LNCaP clone FGC (cell line): ENCODE measurements around the gene TTC23.

Experiments
- DNase-seq: peaks from one replicate; pipeline ENCODE4 v3.0.0-alpha.2; 2011; ENCODE audit warnings: low read depth
- H3K4me3 ChIP-seq: 2 replicates; pipeline ENCODE4 v1.5.1; 2011; ENCODE audit warnings: mild to moderate bottlenecking, low read depth, low read length, control low read depth
- CTCF ChIP-seq: IDR thresholded peaks from 2 replicates; pipeline ENCODE4 v1.5.1; 2012; ENCODE audit warnings: mild to moderate bottlenecking; ENCODE audit not compliant: control insufficient read depth, insufficient read depth; ENCODE audit errors: extremely low read depth

TTC23 gene

GRCh38 chr15:99100245-99101173 is 148.9 kb downstream of the TTC23 start:
- TF ChIP-seq CTCF: peak; percentile 95
- peak overlapping the region; percentile 39 for H3K4me3 ChIP-seq
- peak; percentile 19 for DNase-seq

GRCh38 chr15:99099661-99100060 is 149.7 kb downstream of the TTC23 start:
- H3K4me3 ChIP-seq: no peak overlapping the region
- no peak for TF ChIP-seq CTCF

GRCh38 chr15:99098991-99099390 is 150.4 kb downstream of the TTC23 start:
- DNase-seq: no peak
- no peak for TF ChIP-seq CTCF
- H3K4me3 ChIP-seq: no peak overlapping the region

More at GRCh38 chr15:99099661-99100060, 149.7 kb downstream of the TTC23 start:
- no peak for DNase-seq

GRCh38 chr15:99098426-99098825 is 151.0 kb downstream of the TTC23 start:
- DNase-seq: no peak
- no peak overlapping the region for H3K4me3 ChIP-seq
- no peak for TF ChIP-seq CTCF

GRCh38 chr15:99097441-99098410 is 151.7 kb downstream of the TTC23 start:
- DNase-seq: no peak
- H3K4me3 ChIP-seq: no peak overlapping the region
- TF ChIP-seq CTCF: no peak

- no peak for DNase-seq
- TF ChIP-seq CTCF: no peak
- no peak overlapping the region for H3K4me3 ChIP-seq
These were observed 152.4 kb downstream of the TTC23 start for GRCh38 chr15:99096894-99097426.
